GM21423 (cell line): ENCODE measurements around the gene PSTK.

Experiments
- ATAC-seq: cut with Tn5 transposase; IDR thresholded peaks from one replicate; pipeline ENCODE4 v1.9.1; 2021; ENCODE audit warnings: mild to moderate bottlenecking, moderate library complexity; ENCODE audit not compliant: unreplicated experiment

PSTK gene

GRCh38 chr10:122992031-122992585, 11.9 kb downstream of the PSTK start:
- ATAC-seq, result no peak

- no peak for ATAC-seq
Observed at GRCh38 chr10:122993797-122994336, 13.7 kb downstream of the PSTK start.

DNA sequence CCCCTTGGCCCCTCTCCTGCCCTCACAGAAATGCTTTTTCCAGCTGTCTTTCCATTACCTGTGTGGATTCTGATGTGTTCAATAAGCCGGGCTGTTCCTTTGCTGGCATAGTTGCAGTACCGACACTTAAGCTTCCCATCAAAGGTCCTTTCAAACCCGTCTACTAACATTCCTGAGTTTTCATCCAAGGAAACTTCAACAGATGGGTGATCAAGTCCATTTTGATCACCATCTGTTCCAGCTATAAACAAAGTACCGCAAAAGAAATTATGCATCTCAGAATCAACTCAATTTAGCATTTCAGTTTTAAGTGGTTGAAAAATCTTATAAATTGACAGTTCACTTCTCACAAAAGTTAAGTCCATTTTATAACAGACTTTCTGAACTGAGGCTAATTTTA, 15.7 kb downstream of the PSTK start:
- no peak for ATAC-seq

GRCh38 chr10:122997864-122998263, 17.7 kb downstream of the PSTK start:
- no peak for ATAC-seq

DNA sequence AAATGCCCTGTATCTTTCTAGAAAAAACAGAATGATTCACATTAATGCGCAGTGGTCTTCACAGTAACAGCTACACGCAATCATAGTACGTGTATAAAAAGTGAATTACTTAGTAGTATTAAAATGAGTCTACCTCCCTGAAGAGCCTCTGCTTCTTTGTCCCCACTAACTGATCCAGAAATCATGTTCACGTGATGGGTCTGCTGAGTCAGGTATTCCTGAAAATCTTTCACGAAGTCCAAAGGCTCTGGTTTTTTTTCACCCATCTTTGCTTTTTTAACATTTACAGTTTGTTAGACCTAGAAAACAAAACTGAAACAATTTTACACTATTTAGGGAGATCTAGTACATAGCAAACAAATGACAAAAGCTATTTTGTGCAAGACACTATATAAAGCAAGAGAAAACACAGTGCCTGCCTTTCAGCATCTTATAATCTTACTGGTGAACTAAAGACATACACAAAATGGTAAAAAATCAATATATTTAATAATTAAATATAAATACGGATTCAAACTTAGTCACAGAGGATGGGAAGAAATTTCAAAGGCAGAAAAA, 18.2 kb downstream of the PSTK start:
- ATAC-seq, result no peak

- no peak for ATAC-seq
Observed at GRCh38 chr10:122998934-122999333, 18.7 kb downstream of the PSTK start.

DNA sequence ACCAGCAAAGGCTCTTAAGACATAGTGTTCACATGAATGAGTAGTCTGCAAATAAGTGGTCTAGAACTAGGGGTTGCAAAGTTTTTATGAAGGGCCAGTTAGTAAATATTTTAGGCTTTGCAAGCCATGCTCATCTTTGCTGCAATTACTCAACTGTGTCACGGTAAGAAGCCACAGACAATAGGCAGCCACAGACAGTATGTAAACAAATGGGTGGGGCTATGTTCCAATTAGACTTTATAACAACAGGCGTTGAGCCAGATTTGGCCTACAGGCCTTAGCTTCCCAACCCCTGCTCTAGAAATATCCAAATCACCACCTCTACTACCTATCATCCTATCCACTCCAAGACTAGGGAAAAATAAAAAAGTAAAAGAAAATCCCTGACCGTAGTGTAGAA, 19.1 kb downstream of the PSTK start:
- no peak for ATAC-seq

GRCh38 chr10:123000155-123000554, 20.0 kb downstream of the PSTK start:
- ATAC-seq, result no peak

GRCh38 chr10:123001370-123001769, 21.2 kb downstream of the PSTK start:
- ATAC-seq, result no peak

GRCh38 chr10:123004298-123004697, 24.1 kb downstream of the PSTK start:
- ATAC-seq, result no peak

DNA sequence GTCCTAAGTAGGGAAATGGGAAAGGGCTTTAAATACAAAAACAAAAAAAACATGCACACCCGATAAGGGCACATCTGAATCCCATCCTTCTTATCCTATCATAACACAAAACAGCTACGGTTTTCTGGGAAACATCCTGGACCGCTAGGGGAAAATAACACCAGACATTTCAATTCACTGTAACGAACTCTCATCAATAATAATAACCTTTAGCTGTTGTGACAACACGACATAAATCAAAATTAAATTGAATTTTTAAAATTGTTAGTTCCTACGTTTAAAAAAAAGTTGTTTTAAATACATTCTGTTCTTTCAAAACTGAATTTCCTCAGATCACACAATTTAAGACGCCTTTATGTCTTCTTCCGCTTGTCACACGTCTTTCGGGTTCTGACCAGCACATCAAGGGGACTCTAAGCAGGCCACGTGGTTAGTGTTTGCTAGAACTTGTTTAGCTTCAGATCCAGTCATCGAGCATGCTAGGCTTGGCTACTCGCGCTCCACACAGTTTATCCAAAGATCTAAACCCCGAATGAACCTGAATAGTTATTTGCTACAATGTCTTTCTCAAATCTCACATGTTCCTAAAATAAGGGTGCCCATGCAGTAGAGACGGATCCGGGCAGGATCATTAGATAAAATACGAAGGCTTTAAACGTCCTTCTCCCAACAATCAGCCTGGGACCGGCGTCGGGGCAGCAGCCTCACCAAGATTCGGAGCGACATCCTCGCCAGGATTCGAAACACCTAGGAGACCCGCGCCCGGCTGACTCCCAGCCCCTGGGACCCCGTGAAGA, 27.6 kb downstream of the PSTK start:
- ATAC-seq, result peak; percentile 37

DNA sequence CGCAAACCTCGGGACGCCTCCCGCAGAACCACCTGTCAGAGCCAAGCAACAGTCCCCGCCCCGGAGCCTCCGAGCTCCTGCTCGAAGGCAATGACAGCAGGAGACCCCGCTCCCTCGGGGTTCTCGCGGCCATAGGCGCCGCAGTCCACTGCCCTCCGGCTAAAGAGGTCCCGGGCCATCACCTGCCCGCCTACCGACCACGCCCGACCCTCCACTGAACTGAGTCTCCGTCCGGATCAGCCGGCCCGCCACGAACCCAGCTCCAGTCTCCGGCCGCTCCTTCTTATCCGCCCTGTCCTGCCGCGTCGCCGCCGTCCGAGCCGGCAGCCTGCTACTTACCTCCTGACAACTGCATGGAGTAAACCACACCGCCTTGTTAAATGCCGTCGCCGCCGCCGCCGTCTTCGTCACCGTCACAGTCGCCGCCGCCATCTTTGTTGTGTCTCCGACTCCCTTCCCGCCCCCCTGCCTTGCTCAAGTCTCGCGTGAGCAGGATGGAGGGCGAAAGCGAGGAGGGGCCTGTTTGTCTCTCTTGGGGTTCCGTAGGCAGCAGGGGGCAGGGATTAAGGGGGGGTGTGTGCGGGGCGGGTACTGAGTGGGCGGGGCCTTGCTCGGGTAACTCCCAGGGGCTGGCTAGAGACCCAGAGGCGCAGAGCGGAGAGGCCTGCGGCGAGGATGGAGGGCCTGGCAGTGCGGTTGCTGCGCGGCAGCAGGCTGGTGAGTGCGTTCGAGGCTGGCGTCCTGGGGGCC, 28.3 kb downstream of the PSTK start, which contains the start of the genes ACADSB and IKZF5:
Gene ACADSB (plus strand): TSS at position 652 of the 750 bp plus-strand sequence. CDS start 24 bp downstream, at position 676.
Gene IKZF5 (minus strand): TSS at position 441 of the 750 bp plus-strand sequence. CDS start 10,170 bp downstream, outside the sequence.
- ATAC-seq, result peak; percentile 84

- ATAC-seq, result peak; percentile 8
Observed at GRCh38 chr10:123009105-123009820, 29.1 kb downstream of the PSTK start.

GRCh38 chr10:123011987-123012386, 31.8 kb downstream of the PSTK start:
- ATAC-seq, result no peak

- ATAC-seq, result no peak
Observed at GRCh38 chr10:123013456-123014419, 33.5 kb downstream of the PSTK start.

GRCh38 chr10:123014772-123015171, 34.6 kb downstream of the PSTK start:
- no peak for ATAC-seq

GRCh38 chr10:123016228-123016627, 36.0 kb downstream of the PSTK start:
- ATAC-seq, result no peak

DNA sequence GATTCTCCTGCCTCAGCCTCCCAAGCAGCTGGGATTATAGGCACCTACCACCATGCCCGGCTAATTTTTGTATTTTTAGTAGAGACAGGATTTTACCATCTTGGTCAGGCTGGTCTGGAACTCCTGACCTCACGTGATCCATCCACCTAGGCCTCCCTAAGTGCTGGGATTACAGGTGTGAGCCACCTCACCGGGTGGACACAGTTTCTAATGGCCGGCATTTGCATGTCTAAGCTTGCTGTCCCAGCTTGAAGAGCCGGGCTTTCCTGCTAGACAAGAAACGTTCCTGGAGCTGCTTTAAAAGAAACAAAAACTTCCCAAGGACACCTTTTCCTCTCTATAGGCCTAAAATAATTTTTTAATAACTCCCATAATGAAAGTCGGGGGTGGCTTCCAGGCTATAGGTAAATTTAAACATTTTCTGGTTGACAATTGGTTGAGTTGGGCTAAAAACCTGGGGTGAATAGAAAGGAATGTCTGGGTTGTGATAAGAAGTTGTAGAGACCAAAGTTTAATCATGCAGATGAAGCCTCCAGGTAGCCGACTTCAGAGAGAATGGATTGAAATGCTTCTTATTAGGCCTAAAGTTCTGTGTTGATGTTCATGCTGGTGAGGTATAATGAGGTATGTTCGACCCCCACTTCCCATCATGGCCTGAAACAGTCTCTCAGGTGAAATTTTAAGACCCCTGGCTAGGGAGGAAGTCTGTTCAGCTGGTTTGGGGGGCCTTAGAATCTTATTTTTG, 37.4 kb downstream of the PSTK start:
- ATAC-seq, result no peak

DNA sequence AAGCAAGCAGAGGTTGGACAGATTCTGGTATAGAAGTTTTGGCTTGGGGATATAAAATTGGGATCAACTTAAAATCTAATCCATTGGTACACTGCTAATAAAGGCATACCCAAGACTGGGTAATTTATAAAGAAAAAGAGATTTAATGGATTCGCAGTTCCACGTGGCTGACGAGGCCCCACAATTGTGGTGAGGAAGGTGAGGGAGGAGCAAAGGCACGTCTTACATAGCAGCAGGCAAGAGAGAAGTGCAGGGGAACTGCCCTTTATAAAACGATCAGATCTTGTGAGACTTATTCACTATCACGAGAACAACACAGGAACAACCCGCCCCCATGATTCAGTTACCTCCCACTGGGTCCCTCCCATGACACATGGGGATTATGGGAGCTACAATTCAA, 38.3 kb downstream of the PSTK start:
- no peak for ATAC-seq
